Neural progenitor cell (in vitro differentiated cells): ENCODE data around the gene OSTM1.

Experiments used
- CTCF ChIP-seq: fragments of 200-600 bp; sonication (generic); IDR thresholded peaks from 2 replicates; pipeline ENCODE4 v1.5.1; 2017; ENCODE audit warnings: antibody characterized with exemption, mild to moderate bottlenecking
- EZH2phosphoT487 ChIP-seq: fragments of 200-600 bp; sonication (generic); IDR thresholded peaks from 2 replicates; pipeline ENCODE4 v1.6.1; 2017; ENCODE audit warnings: antibody characterized with exemption

GRCh38 chr6:108121612-108122011 lies 47.1 kb upstream of the OSTM1 start:
- TF ChIP-seq EZH2phosphoT487, result no peak
- TF ChIP-seq CTCF, result no peak
